OCI-LY1 (cell line): ENCODE results near the gene CASP10.
"Not testable (repeated sequence)": the region's sequence is repeated elsewhere in the genome, so short reads cannot be mapped to it uniquely, and the experiment has no call there.

ENCODE experiments used
- H2AFZ ChIP-seq: fragments of 200-600 bp; sonication (generic), shearing (Covaris generic); 2 replicates; pipeline ENCODE4 v1.6.0; 2014; ENCODE audit warnings: antibody characterized with exemption, mild to moderate bottlenecking, low read length
- H3F3A ChIP-seq: fragments of 200-600 bp; sonication (generic), shearing (Covaris generic); 2 replicates; pipeline ENCODE4 v1.6.0; 2014; ENCODE audit warnings: mild to moderate bottlenecking, antibody characterized with exemption, low read length, moderate library complexity; ENCODE audit not compliant: insufficient read depth
- H3K27ac ChIP-seq: fragments of 200-600 bp; sonication (generic); 2 replicates; pipeline ENCODE4 v1.5.1; 2014; ENCODE audit warnings: low read length, mixed run types, mild to moderate bottlenecking, low read depth; ENCODE audit not compliant: poor library complexity, severe bottlenecking
- H3K27me3 ChIP-seq: fragments of 200-600 bp; sonication (generic); 2 replicates; pipeline ENCODE4 v1.6.0; 2014; ENCODE audit warnings: antibody characterized with exemption, mild to moderate bottlenecking, low read length, moderate library complexity; ENCODE audit not compliant: insufficient read depth
- H3K36me3 ChIP-seq: fragments of 200-600 bp; sonication (generic); 2 replicates; pipeline ENCODE4 v1.6.1; 2014; ENCODE audit warnings: mild to moderate bottlenecking, antibody characterized with exemption, low read length, moderate library complexity, mixed read lengths; ENCODE audit not compliant: insufficient read depth
- H3K4me1 ChIP-seq: fragments of 200-600 bp; sonication (generic); 2 replicates; pipeline ENCODE4 v1.5.1; 2014; ENCODE audit warnings: mild to moderate bottlenecking, low read length, moderate library complexity; ENCODE audit not compliant: insufficient read depth, severe bottlenecking
- H3K4me2 ChIP-seq: fragments of 200-600 bp; sonication (generic), shearing (Covaris generic); 2 replicates; pipeline ENCODE4 v1.6.1; 2014; ENCODE audit warnings: low read length
- H3K4me3 ChIP-seq: fragments of 200-600 bp; sonication (generic); 2 replicates; pipeline ENCODE4 v1.5.1; 2014; ENCODE audit warnings: low read length, low read depth, mild to moderate bottlenecking, mixed read lengths; ENCODE audit not compliant: poor library complexity, severe bottlenecking
- H3K79me2 ChIP-seq: fragments of 200-600 bp; shearing (Covaris generic); 2 replicates; pipeline ENCODE4 v1.6.1; 2016; ENCODE audit warnings: mixed run types, low read length, mixed read lengths; ENCODE audit not compliant: insufficient read depth
- H3K9ac ChIP-seq: fragments of 200-600 bp; sonication (generic), shearing (Covaris generic); 2 replicates; pipeline ENCODE4 v1.6.1; 2014; ENCODE audit warnings: mild to moderate bottlenecking, low read length, mixed read lengths
- H3K9me2 ChIP-seq: fragments of 200-600 bp; sonication (generic), shearing (Covaris generic); 2 replicates; pipeline ENCODE4 v1.6.1; 2014; ENCODE audit warnings: low read depth, mild to moderate bottlenecking, low read length, mixed read lengths
- H3K9me3 ChIP-seq: fragments of 200-600 bp; shearing (Covaris generic); 2 replicates; pipeline ENCODE4 v1.6.1; 2014; ENCODE audit warnings: low read length, mixed read lengths
- H4K20me1 ChIP-seq: fragments of 200-600 bp; sonication (generic), shearing (Covaris generic); 2 replicates; pipeline ENCODE4 v1.6.0; 2016; ENCODE audit warnings: mild to moderate bottlenecking, low read length; ENCODE audit not compliant: insufficient read depth
- EZH2 ChIP-seq: fragments of 200-600 bp; sonication (generic), shearing (Covaris generic); IDR thresholded peaks from 2 replicates; pipeline ENCODE4 v1.8.0; 2017; ENCODE audit warnings: borderline replicate concordance, mixed run types, mild to moderate bottlenecking, antibody characterized with exemption, low read length, moderate library complexity, mixed read lengths
- TF ChIP-seq, protein P1 (sequence below): fragments of 200-600 bp; sonication (generic), shearing (Covaris generic); IDR thresholded peaks from 2 replicates; pipeline ENCODE4 v1.5.1; 2017; ENCODE audit warnings: mild to moderate bottlenecking, antibody characterized with exemption, low read length, moderate library complexity, mixed read lengths

CASP10 gene

DNA sequence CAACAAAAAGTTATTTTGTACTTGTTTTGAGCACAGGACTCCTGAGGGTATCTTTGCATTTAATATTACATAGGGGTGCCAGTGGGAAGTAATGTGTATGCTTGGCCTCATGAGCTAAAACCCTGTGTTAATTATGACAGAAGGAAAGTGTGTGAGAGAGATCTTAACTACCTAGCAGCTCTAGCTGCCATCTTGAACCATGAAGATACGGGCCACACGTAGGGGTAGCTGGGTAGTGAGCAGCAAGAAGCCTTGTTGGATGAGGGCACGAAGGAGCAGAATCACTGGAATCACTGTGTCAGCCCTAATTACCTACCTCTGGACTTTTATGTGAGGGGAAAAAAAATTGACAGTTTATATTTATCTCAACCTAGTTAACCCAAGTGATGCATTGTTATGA lies 15.4 kb upstream of the CASP10 start:
- no peaks in the 10 kb centered on the region for H3K27me3 ChIP-seq

DNA sequence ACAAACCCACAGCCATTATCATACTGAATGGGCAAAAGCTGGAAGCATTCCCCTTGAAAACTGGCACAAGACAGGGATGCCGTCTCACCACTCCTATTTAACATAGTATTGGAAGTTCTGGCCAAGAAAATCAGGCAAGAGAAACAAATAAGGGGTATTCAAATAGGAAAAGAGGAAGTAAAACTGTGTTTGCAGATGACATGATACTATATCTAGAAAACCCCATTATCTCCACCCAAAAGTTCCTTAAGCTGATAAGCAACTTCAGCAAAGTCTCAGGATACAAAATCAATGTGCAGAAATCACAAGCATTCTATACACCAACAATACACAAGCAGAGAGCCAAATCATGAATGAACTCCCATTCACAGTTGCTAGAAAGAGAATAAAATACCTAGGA lies 14.4 kb upstream of the CASP10 start:
- not testable (repeated sequence) for H2AFZ ChIP-seq, H3K4me1 ChIP-seq, H3K9me2 ChIP-seq, H3K27ac ChIP-seq, H3K9me3 ChIP-seq, H3K27me3 ChIP-seq, H3K4me3 ChIP-seq, H3F3A ChIP-seq, H3K79me2 ChIP-seq, H3K4me2 ChIP-seq, H3K9ac ChIP-seq, H4K20me1 ChIP-seq
- peaks cover 35% of the 10 kb centered on the region for H3K36me3 ChIP-seq

More for the DNA sequence above, 15.4 kb upstream of the CASP10 start:
- Histone ChIP-seq H3K4me3 (no peak overlapping the region), H3K4me2 (no peak overlapping the region), H2AFZ (no peak overlapping the region), H3F3A (no peaks in the 10 kb centered on the region), H3K36me3 (peaks cover 45% of the 10 kb centered on the region), H3K27ac (no peak overlapping the region), H3K9ac (no peak overlapping the region), H3K9me2 (no peaks in the 10 kb centered on the region), H3K9me3 (peaks cover 3% of the 10 kb centered on the region), H3K4me1 (no peaks in the 10 kb centered on the region), H3K79me2 (no peaks in the 10 kb centered on the region), H4K20me1 (no peaks in the 10 kb centered on the region)
- TF ChIP-seq EZH2 = no peak
- TF ChIP-seq, protein P1, sequence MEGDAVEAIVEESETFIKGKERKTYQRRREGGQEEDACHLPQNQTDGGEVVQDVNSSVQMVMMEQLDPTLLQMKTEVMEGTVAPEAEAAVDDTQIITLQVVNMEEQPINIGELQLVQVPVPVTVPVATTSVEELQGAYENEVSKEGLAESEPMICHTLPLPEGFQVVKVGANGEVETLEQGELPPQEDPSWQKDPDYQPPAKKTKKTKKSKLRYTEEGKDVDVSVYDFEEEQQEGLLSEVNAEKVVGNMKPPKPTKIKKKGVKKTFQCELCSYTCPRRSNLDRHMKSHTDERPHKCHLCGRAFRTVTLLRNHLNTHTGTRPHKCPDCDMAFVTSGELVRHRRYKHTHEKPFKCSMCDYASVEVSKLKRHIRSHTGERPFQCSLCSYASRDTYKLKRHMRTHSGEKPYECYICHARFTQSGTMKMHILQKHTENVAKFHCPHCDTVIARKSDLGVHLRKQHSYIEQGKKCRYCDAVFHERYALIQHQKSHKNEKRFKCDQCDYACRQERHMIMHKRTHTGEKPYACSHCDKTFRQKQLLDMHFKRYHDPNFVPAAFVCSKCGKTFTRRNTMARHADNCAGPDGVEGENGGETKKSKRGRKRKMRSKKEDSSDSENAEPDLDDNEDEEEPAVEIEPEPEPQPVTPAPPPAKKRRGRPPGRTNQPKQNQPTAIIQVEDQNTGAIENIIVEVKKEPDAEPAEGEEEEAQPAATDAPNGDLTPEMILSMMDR = no peak

DNA sequence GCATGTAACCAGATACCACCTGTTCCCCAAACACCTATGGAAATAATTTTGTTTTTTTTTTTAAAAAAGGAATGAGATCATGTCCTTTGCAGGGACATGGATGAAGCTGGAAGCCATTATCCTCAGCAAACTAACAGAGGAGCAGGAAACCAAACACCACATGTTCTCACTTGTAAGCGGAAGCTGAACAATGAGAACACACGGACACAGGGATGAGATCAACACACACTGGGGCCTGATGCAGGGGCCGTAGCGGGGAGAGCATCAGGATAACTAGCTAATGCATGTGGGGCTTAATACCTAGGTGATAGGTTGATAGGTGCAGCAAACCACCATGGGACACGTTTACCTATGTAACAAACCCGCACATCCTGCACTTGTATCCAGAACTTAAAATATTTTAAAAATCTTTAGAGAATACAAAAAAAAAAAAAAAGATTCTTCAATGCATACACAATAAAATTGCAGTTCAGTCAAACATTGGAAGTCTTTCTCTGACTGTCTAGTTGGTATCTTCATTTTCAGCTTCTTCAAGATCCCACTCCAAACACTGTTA lies 11.6 kb upstream of the CASP10 start:
- no peaks in the 10 kb centered on the region for H3F3A ChIP-seq
- H3K9ac ChIP-seq = no peak overlapping the region
- peaks cover 16% of the 10 kb centered on the region for H3K36me3 ChIP-seq
- H3K79me2 ChIP-seq = no peaks in the 10 kb centered on the region
- no peaks in the 10 kb centered on the region for H4K20me1 ChIP-seq
- H3K4me1 ChIP-seq = peaks cover 7% of the 10 kb centered on the region
- no peak overlapping the region for H3K4me3 ChIP-seq
- H3K27ac ChIP-seq = no peak overlapping the region
- H3K27me3 ChIP-seq = no peaks in the 10 kb centered on the region
- no peak overlapping the region for H2AFZ ChIP-seq
- peaks cover 3% of the 10 kb centered on the region for H3K9me3 ChIP-seq
- H3K9me2 ChIP-seq = no peaks in the 10 kb centered on the region
- TF ChIP-seq EZH2 = no peak
- TF ChIP-seq, protein P1 = no peak
- no peak overlapping the region for H3K4me2 ChIP-seq

DNA sequence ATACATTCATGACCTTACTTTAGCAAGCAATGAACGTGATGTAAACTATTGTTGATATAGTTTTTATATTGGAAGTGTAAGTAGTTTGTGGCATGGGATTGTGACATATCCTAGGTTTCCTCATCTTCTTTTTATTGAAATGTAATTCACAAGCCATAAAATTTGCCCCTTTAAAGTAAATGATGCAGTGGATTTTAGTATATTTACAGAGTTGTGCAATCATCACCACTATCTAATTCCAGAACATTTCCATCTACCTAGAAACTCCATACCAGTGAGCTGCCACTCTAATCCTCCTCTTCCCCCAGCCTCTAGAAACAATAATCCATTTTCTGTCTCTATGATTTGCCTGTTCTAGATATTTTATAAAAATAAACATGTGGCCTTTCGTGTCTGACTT lies 10.7 kb upstream of the CASP10 start:
- Histone ChIP-seq H3K27ac (no peak overlapping the region), H3F3A (no peaks in the 10 kb centered on the region)

More for the DNA sequence above, 10.7 kb upstream of the CASP10 start:
- no peak overlapping the region for H2AFZ ChIP-seq
- H3K9me2 ChIP-seq = no peaks in the 10 kb centered on the region
- H3K4me1 ChIP-seq = peaks cover 11% of the 10 kb centered on the region
- TF ChIP-seq, protein P1 = no peak
- no peak for TF ChIP-seq EZH2
- H3K4me3 ChIP-seq = no peak overlapping the region
- no peaks in the 10 kb centered on the region for H3K27me3 ChIP-seq
- H3K9me3 ChIP-seq = peaks cover 3% of the 10 kb centered on the region
- no peaks in the 10 kb centered on the region for H3K79me2 ChIP-seq
- peaks cover 6% of the 10 kb centered on the region for H3K36me3 ChIP-seq
- no peaks in the 10 kb centered on the region for H4K20me1 ChIP-seq
- no peak overlapping the region for H3K4me2 ChIP-seq
- H3K9ac ChIP-seq = no peak overlapping the region
